Measurements from ENCODE around the gene FCHSD1.

- TF ChIP-seq SUZ12 (IDR thresholded peaks at IDR 0.05; ENCODE audit: extremely low read depth, insufficient read depth, insufficient read length) (no peak), YY1 (IDR thresholded peaks at IDR 0.05; ENCODE audit: insufficient read depth, insufficient read length) (no peak), ZNF274 (IDR thresholded peaks at IDR 0.05; ENCODE audit: low read depth, low read length) (no peak)
Observed at GRCh38 chr5:141640051-141640415, 11.2 kb downstream of the FCHSD1 start.
